MG63 (cell line): Measurements from ENCODE around the gene CDC42BPB. TPM values are rescaled to one million over a fixed set of nuclear protein-coding genes. Genes with fewer than 3 reads are reported as not detected.

Experiments used
- DNase-seq: peaks from one replicate; pipeline ENCODE4 v3.0.0-alpha.2; 2020
- H3K27me3 ChIP-seq: fragments of 250-450 bp; sonication (Bioruptor Pico); 2 replicates; pipeline ENCODE4 v1.5.1; 2020; ENCODE audit warnings: mild to moderate bottlenecking, moderate library complexity
- H3K36me3 ChIP-seq: fragments of 250-450 bp; sonication (Bioruptor Pico); 2 replicates; pipeline ENCODE4 v1.5.1; 2020; ENCODE audit warnings: mild to moderate bottlenecking, moderate library complexity
- H3K4me3 ChIP-seq: fragments of 250-450 bp; sonication (Bioruptor Pico); 2 replicates; pipeline ENCODE4 v1.5.1; 2020; ENCODE audit warnings: mild to moderate bottlenecking, moderate library complexity
- H3K9me3 ChIP-seq: fragments of 250-450 bp; sonication (Bioruptor Pico); 2 replicates; pipeline ENCODE4 v1.5.1; 2020; ENCODE audit warnings: mild to moderate bottlenecking, moderate library complexity
- total RNA-seq: library from RNA; depleted of rRNA; stranded (reverse); fragments of >200 nt; shearing (Covaris generic); gene quantifications from 2 replicates; pipeline ENCODE4 v1.2.3, GENCODE V29; 2014; ENCODE audit warnings: low replicate concordance

The CDC42BPB gene
- total RNA-seq, 1 experiment from 2014 or later, result 11.7 TPM

DNA sequence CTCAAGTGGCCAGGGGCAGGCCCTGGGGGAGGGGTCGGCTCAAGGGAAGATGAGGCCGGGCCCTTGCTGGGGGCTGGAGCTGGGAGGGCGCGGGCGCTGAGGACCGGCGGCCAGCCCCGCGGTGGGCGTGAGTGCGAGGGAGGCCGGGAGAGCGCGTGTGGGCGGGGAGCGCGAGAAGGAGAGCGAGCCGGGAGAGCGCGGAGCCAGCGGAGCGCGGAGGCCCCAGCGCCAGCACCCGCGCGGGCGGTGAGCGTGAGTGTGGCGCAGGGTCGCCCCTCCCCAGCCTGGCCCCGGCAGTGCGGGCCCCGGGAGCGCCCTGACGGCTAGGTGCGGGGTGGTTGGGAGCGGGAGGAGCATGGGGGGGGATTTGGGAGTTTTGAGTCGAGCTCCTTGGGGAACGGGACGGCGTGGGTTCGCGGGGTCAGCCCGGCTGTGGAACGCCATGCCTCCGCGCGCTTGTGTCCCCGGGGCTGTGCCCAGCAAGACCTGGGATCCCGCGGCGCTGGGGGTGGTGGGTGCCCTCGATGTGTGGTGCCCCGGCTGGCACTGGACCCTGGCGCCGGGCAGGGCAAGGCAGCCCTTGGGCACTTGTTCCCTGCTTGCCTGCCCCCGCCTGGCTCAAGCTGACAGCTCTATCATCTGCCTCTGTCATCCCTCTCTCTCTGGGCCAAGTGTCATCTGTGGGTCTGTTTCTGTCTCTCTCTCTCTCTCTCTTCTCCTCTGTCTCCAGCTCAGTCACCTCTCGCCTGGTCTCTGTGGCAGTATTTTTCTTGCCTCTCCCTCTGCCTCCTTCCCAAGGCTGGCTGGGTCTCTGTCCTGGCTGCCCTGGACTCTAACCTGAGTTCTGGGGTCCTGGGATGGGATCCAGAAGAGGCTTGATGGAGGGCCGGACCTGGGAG lies 26.9 kb upstream of the CDC42BPB start, which contains the start of gene LBHD2:
LBHD2 (plus strand) TSS at position 190 of the 899 bp plus-strand sequence. CDS start 1,803 bp downstream, outside the sequence.
- Histone ChIP-seq H3K9me3 (no peaks in the 10 kb centered on the region), H3K36me3 (no peaks in the 10 kb centered on the region), H3K27me3 (no peaks in the 10 kb centered on the region), H3K4me3 (no peak within 1 kb of the TSS)
- DNase-seq, result no peak

DNA sequence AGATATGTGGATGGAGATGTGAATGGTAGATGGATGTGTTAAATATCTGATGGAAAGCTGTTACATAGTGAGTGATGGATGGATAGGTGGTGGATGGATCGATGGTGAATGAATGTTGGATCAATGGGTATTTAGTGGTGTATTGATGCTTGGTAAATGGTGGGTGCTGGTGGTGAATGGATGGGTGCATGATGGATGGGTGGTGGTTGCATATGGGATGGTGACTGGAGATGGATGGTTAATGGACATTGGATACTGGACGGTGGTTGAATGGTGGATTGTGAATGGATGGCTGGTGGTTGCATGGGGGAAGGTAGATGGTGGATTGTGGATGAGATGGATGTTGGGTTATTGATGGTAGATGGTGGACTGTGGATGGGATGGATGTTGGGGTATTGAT lies 24.6 kb upstream of the CDC42BPB start:
- no peaks in the 10 kb centered on the region for H3K9me3 ChIP-seq
- H3K27me3 ChIP-seq, result no peaks in the 10 kb centered on the region
- no peak overlapping the region for H3K4me3 ChIP-seq
- no peaks in the 10 kb centered on the region for H3K36me3 ChIP-seq
- DNase-seq, result no peak

DNA sequence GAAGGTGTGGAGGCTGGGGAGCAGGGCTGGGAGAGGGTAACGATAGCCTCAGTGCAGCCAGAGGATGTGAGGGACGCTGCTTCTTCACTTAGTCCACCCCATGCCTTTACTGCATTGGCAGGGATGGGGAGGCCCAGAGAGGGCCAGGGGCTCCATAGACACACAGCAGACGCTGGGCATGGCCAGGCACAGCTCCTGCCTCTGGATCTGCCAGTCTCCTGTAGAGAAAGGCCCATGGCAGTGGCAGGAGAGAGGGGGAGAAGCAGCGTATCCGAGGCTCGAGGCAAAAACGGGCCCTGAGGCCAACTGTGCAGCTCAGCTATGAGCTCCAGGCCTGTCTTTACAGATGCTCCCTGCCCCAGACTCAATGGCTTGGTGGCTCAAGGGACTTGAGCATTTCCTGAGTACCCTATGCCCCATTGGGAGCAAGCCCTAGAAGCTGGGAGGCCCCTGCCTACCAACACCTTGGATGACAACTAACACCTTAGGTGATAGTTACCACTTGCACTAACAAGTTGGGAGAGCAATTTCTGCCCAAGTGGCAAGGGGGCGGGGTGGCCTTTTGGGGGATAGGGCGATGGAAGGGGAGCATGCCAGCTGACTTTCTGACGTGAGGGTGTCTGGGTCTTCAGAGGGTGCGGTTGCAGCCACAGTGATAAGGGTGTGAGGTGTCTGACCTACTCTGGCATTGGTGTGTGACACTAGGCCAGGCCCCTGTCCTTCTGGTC lies 21.7 kb upstream of the CDC42BPB start:
- Histone ChIP-seq H3K36me3 (no peaks in the 10 kb centered on the region), H3K9me3 (no peaks in the 10 kb centered on the region), H3K4me3 (no peak overlapping the region), H3K27me3 (no peaks in the 10 kb centered on the region)
- no peak for DNase-seq

DNA sequence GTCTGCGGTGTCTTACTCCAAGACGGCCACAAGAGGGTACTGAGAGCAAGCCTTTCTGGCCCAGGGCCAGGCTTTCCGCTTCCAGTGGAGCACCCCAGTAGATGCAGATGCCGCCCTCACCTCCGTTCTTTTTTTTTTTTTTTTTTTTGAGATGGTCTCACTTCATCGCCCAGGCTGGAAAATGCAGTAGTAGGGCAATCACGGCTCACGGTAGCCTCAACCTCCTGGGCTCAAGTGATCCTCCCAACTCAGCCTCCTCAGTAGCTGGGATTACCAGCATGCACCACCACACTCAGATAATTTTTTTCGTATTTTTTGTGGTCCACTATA lies 21.0 kb upstream of the CDC42BPB start:
- no peaks in the 10 kb centered on the region for H3K9me3 ChIP-seq
- H3K4me3 ChIP-seq, result no peak overlapping the region
- no peaks in the 10 kb centered on the region for H3K27me3 ChIP-seq
- peak; percentile 49 for DNase-seq
- H3K36me3 ChIP-seq, result no peaks in the 10 kb centered on the region

DNA sequence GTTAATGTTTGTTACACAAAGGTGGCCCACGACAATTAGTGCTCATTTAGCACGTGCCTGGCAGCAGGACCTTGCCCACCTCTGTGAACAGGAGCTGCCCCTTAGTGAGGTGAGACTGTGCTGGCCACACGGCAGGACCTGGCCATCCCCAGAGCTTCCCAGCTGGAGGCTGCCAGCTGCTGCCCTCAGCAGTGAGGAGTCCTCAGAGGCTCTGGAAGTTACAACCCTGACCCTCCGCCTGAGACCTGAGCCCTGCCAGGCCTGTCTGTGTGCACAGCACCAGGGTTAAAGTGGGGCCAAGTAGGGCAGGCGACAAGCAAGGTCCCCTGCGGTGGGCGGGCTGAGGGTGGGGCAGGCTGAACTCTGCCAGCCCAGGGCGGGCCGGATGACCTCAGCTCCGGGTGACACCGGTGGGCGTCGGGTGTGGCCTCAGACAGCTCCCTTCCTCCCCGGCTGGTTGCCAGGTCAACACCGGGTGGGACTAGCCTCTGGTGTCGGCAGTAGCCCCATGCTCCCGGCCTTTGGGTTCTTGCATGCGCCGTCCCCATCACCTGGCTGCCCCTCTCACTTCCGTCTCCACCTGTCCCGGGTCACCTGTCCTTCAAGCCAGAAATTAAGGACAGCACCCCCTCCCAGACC lies 17.5 kb upstream of the CDC42BPB start:
- H3K27me3 ChIP-seq, result no peaks in the 10 kb centered on the region
- H3K4me3 ChIP-seq, result peak overlapping the region; percentile 38; the same call in 1 of the 2 replicates
- peak; percentile 52 for DNase-seq

DNA sequence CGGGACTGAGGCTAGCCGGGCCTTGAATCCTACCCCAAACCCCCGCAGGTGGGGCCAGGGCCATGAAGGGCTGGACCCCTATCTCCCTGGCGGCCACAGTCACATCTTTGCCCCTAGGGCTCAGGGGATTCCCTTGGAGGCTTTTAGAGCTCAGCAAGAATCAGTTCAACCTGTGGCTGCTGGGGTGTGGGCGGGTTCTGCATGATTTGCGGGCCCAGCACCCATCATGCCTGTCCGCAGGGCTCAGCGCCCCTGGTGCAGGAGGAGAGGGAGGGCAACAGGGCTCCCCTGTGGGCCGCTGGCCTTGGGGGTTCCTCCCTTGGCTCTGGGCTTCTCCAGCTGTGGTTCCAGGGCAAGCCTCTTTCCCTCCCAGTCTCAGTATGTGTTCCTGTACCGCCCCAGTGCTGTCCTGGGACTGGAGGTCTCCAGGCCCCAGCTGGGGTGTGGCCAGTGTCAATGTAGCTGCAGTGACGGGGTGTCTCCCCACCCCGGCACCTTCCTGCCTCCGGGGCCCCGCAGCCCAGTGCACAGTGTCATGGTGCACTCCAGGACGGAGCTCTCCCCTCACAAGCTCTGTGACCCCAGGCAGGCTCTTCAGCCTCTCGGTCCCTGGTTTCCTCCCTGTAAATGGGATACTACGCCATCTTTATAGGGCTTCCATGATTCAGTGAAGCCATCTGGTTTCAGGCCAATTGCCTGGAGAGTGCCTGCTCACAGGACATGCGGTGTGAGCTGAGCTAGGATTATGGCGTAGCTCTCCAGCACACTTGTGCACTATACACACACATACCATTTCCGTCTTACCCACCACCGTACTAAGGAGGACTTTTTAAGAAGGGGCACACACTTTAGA lies 16.8 kb upstream of the CDC42BPB start:
- Histone ChIP-seq H3K9me3 (no peaks in the 10 kb centered on the region), H3K27me3 (no peaks in the 10 kb centered on the region), H3K36me3 (no peaks in the 10 kb centered on the region), H3K4me3 (no peak overlapping the region)
- no peak for DNase-seq

More for the DNA sequence above, 17.5 kb upstream of the CDC42BPB start:
- H3K36me3 ChIP-seq, result no peaks in the 10 kb centered on the region
- no peaks in the 10 kb centered on the region for H3K9me3 ChIP-seq

DNA sequence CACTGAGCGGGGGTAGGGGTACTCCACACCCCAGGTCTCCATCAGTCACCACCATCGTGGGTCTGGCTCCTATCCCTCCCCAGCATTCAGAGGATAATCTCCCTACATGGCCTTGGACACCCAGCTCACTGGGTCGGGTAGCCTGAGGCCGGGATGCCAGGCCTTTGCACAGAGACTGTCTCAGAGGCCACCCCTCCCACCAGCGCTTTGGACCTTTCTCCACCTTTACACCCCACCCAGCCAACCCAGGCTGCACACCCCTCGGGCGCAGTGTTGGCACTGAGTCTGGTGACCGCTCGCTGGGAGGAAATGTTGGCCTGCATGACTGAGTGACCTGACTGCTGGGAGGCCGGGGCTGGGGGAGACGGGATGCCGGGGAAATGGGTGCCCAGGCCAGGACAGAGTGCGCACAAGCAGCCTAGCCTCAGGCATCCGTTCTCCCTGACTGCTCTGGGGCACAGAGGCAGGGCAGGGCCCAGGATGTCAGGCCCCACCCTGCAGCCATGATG lies 16.1 kb upstream of the CDC42BPB start:
- Histone ChIP-seq H3K36me3 (no peaks in the 10 kb centered on the region), H3K27me3 (no peaks in the 10 kb centered on the region), H3K4me3 (no peak overlapping the region), H3K9me3 (no peaks in the 10 kb centered on the region)
- DNase-seq, result no peak

DNA sequence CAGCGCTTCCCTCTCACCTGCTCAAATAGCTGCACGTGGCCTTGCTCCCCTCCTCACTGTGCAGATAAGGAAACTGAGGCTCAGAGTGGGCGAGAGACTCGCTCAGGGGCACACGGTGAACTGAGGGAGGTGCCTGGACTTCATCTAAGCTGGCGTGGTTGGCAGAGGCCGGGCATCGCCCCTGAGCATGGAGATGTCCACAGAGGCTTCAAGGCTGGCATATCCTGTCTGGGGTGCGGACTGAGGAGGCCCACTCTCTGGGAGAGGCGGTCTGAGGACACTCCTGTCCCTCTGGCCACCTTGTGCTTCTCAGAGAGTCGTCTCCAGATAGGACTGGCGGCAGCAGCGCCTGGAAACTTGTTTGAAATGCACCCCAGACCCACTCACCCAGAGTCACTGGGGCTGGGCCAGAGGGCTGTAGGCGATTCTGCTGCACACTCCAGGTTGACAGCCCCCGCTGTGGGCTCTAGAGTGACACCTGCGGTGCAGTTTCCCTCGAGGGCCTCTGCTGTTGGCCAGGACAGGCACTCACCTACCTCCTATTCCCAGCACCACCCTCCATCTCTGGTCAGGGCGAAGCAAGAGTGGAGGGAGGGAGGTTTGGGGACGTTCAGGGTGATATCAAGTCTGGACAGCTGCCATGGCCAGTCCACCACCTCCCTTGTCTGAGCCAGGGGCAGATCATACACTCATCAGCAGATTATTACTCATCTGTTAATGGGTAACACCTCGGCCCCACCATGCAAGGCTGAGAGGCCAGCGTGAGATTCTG lies 15.4 kb upstream of the CDC42BPB start:
- Histone ChIP-seq H3K27me3 (no peaks in the 10 kb centered on the region), H3K9me3 (no peaks in the 10 kb centered on the region), H3K4me3 (no peak overlapping the region), H3K36me3 (no peaks in the 10 kb centered on the region)
- DNase-seq, result no peak

DNA sequence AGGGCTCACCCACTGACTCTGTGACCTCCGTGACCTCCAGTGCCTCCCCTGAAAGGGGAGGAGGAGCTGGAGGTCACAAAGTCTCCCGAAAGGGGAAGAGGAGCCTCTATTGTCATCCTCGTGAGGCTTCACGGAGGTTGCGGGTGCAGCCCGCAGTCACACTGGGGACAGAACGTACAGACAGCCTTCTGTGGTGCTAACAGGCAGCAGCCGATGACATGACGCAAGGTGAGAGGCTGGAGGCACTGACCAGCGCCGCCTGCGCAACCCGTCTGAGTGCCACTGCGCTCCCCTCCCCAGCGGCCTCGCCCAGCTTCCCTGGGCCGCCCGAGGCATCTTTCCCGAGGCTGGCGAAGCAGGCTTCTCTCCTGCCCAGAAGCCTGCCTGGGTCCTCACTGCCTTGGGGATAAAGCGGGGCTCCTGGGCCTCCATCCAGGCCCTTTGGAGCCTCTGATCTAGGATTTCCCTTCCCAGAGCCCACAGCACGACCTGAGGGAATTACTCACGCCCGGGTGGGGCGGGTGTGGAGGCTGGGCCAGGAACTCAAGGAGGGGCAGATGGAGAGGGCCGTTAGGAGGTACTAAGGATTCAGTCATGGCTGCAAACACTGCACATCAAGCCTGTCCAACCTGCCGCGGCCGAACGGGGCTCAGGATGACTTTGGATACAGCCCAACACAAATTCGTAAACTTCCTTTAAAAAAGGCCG lies 14.3 kb upstream of the CDC42BPB start:
- Histone ChIP-seq H3K27me3 (no peaks in the 10 kb centered on the region), H3K36me3 (no peaks in the 10 kb centered on the region), H3K9me3 (no peaks in the 10 kb centered on the region), H3K4me3 (no peak overlapping the region)
- DNase-seq, result no peak

DNA sequence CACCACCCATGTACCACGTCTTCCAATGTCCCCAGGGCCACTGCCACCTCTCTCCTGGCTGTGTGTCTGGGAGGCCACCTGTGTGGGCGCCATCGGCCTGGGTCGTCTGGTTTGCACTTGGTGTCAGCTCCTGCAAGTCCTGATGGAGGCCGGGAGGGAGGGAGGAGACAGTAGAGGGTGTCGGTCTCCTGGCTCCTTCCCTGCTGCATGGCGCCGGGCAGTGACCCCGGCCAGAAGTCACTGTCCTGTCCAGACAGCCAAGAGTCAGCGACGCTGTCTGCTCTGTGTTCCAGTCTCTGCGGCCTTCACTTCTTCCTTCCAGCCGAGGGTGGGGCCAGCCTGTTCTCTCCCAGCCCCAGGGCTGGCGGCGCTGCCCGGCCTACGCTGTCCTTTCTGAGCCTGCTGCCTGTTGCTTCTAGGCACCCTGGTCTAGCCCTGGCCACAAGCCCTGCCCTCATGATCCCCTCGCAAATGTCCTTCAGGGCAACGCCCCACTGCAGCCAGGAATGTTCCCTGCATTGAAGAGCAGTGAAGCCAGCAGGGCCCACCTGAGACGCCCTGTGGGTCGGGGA lies 13.7 kb upstream of the CDC42BPB start:
- H3K36me3 ChIP-seq, result no peaks in the 10 kb centered on the region
- H3K27me3 ChIP-seq, result no peaks in the 10 kb centered on the region
- H3K9me3 ChIP-seq, result no peaks in the 10 kb centered on the region
- no peak for DNase-seq
- no peak overlapping the region for H3K4me3 ChIP-seq

DNA sequence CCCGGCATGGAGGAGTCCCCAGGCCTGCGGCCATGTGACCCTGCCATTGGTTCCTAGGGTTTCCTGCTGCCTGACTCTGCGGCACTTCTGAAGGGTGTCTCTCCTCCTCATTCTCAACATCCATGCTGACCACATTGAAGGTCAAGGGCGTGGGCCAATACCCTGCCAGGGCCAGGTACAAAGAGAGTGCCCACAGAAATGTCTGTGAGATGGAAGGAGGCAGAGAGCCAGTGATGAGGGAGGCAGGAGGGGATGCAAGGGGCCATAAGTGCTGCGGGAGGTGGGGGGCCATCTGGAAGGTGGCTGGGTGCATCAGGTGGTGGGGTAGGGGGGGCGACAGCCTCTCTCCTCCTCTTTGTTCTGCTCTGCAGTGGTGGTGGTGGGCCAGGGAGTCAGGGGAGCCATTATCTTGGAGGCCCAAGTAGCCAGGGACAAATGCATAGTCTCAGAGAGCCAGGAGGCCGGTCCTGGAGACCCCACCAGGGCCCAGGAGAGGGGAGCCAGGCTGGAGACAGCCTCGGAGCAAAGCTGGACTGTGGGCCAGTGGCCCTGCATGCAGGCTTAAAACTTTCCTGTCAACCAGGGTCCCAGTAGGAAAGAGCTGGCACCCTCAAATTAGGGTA lies 13.0 kb upstream of the CDC42BPB start:
- no peak overlapping the region for H3K4me3 ChIP-seq
- no peaks in the 10 kb centered on the region for H3K36me3 ChIP-seq
- no peaks in the 10 kb centered on the region for H3K9me3 ChIP-seq
- no peak for DNase-seq
- H3K27me3 ChIP-seq, result no peaks in the 10 kb centered on the region

DNA sequence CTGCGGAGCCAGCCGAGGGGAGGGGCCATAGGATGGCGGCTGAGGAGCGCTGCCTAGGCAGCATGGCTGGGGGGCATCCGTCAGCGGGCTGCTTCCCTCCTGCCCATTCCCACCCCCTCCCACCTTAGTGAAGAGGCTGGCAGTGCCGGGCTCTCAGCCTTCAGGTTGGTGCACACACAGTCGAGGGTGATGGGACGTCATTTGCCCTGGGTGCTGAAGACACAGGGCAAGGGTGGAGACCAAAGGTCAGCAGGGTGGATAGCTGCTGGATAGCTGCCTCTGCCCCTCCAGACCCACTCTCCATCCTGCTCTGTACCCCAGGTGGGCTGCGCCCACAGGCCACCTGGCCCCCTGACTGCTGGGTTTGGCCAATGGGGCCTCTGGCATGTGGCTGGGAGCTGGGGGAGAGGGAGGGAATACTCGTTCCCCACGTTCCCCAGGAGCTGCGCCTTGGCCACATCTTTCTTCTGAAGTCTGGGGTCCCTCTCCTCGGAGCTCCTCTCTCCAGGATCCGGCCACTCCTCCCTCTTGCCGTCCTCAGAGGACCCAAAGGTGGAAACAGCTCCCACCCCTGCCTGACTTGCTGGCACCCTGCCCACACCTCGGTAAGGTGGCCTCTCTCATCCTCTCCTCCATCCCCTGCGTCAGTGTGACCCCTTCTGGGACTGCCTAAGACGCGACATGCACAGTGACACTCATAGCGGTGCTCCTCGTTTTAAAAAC lies 11.2 kb upstream of the CDC42BPB start:
- DNase-seq, result no peak
- Histone ChIP-seq H3K27me3 (no peaks in the 10 kb centered on the region), H3K9me3 (no peaks in the 10 kb centered on the region), H3K4me3 (no peak overlapping the region), H3K36me3 (no peaks in the 10 kb centered on the region)

DNA sequence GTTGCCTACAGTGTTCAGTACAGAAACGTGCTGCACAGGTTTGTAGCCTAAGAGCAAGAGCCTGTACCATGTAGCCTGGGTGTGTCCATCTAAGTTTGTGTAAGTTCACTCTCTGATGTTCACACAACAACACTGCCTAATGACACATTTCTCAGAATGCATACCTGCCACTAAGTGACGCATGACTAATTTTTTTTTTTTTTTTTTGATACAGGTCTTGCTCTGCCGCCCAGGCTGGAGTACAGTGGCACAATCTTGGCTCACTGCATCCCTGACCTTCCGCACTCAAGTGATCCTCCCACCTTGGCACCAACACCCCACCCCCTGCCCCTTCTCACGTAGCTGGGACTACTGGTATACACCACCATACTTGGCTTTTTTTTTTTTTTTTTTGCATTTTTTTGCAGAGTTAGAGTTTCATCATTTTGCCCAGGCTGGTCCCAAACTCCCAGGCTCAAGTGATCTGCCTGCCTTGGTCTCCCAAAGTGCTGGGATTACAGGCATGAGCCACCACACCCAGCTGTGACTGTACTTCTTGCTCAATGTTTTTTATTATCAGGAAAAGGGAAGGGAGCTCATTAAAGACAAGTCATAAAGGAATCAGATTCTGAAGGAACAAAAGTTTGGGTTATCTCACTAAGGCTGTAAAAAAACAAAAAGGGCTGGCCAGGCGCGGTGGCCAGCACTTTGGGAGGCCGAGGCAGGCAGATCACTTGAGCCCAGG lies 10.0 kb upstream of the CDC42BPB start:
- Histone ChIP-seq H3K27me3 (no peaks in the 10 kb centered on the region), H3K36me3 (no peaks in the 10 kb centered on the region), H3K4me3 (no peak overlapping the region), H3K9me3 (no peaks in the 10 kb centered on the region)
- no peak for DNase-seq
